Progenitor cell of endocrine pancreas (in vitro differentiated cells): ENCODE results near the gene MBNL1. TPM values are rescaled to one million over a fixed set of nuclear protein-coding genes. Genes with fewer than 3 reads are reported as not detected.
A peak's percentile ranks its signal among the peaks of the same experiment; 100 is the strongest.

Experiments used
- DNase-seq: peaks from one replicate; pipeline ENCODE4 v3.0.0; 2021; ENCODE audit warnings: low spot score; ENCODE audit not compliant: unreplicated experiment
- H3K27ac Mint-ChIP-seq: 2 replicates; pipeline ENCODE4 v1.8.0; 2021; ENCODE audit warnings: mild to moderate bottlenecking, moderate library complexity, mixed read lengths
- H3K27me3 Mint-ChIP-seq: 2 replicates; pipeline ENCODE4 v1.8.0; 2021; ENCODE audit warnings: mixed read lengths
- H3K36me3 Mint-ChIP-seq: 2 replicates; pipeline ENCODE4 v1.8.0; 2022; ENCODE audit warnings: mixed read lengths; ENCODE audit not compliant: insufficient read depth
- H3K4me1 Mint-ChIP-seq: 2 replicates; pipeline ENCODE4 v1.8.0; 2021; ENCODE audit warnings: low read depth, mixed read lengths
- H3K4me3 Mint-ChIP-seq: 2 replicates; pipeline ENCODE4 v1.8.0; 2021; ENCODE audit warnings: low read depth, mild to moderate bottlenecking, moderate library complexity, mixed read lengths
- H3K9me3 Mint-ChIP-seq: 2 replicates; pipeline ENCODE4 v1.8.0; 2021; ENCODE audit warnings: low read depth, mixed read lengths
- total RNA-seq: library from RNA; stranded (reverse); gene quantifications from 2 replicates; pipeline ENCODE4 v1.2.1, GENCODE V29; 2021
- TF ChIP-seq, protein P1 (sequence below): fragments of 200-600 bp; sonication (generic); IDR thresholded peaks from one replicate; pipeline ENCODE4 v1.5.0; 2021; ENCODE audit warnings: antibody characterized with exemption, mild to moderate bottlenecking; ENCODE audit not compliant: unreplicated experiment

Gene MBNL1
- total RNA-seq, 1 donor from 2014 or later: 29.4 TPM

GRCh38 chr3:152319256-152319655, 50.5 kb downstream of the MBNL1 start:
- TF ChIP-seq, protein P1, sequence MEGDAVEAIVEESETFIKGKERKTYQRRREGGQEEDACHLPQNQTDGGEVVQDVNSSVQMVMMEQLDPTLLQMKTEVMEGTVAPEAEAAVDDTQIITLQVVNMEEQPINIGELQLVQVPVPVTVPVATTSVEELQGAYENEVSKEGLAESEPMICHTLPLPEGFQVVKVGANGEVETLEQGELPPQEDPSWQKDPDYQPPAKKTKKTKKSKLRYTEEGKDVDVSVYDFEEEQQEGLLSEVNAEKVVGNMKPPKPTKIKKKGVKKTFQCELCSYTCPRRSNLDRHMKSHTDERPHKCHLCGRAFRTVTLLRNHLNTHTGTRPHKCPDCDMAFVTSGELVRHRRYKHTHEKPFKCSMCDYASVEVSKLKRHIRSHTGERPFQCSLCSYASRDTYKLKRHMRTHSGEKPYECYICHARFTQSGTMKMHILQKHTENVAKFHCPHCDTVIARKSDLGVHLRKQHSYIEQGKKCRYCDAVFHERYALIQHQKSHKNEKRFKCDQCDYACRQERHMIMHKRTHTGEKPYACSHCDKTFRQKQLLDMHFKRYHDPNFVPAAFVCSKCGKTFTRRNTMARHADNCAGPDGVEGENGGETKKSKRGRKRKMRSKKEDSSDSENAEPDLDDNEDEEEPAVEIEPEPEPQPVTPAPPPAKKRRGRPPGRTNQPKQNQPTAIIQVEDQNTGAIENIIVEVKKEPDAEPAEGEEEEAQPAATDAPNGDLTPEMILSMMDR: no peak
- Mint-ChIP-seq H3K27ac (peak overlapping the region; percentile 20), H3K9me3 (no peaks in the 10 kb centered on the region)

GRCh38 chr3:152319831-152320617, 51.3 kb downstream of the MBNL1 start:
- Mint-ChIP-seq H3K27me3 (no peaks in the 10 kb centered on the region), H3K4me1 (peaks cover 38% of the 10 kb centered on the region), H3K36me3 (no peaks in the 10 kb centered on the region), H3K9me3 (no peaks in the 10 kb centered on the region), H3K4me3 (no peak overlapping the region), H3K27ac (no peak overlapping the region)
- TF ChIP-seq, protein P1: no peak
- DNase-seq: no peak

More at GRCh38 chr3:152319256-152319655, 50.5 kb downstream of the MBNL1 start:
- H3K4me3 Mint-ChIP-seq: no peak overlapping the region
- H3K27me3 Mint-ChIP-seq: no peaks in the 10 kb centered on the region
- DNase-seq: no peak
- peaks cover 45% of the 10 kb centered on the region for H3K4me1 Mint-ChIP-seq
- no peaks in the 10 kb centered on the region for H3K36me3 Mint-ChIP-seq

DNA sequence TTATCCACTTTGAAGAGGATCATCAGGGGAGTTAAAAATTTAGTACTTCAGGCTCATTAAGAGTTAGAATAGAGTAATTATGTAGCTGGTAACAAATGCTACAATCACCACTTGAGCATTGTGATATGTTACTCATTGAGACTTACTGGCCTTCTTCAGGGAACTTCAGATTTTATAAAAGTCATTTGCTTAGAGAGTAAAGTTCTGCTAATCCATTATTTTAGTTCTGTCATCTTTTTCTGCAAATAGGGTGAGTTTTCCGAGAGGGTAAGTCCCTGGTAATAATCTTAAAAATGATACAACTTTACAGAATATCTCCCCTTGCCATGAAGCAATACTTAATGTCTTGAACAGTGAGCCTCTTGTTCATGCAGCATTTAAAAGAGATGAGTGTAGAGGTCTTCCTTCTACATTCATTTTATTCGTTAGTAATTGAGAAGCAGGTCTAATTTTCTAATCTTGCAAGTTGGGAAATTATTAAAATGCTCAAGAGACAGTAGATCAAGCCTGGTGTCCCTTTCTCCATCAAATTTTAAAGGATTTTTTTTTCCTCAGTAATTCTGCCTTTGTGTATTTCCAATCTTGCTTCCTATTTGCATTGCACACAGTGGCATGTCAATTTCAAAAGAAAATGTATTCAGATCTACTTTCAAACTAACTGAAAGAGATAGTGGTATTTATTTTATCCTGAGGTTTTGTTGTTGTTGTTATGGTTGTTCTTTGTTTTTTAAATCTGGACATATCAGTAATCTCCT, 52.6 kb downstream of the MBNL1 start:
- H3K27me3 Mint-ChIP-seq: no peaks in the 10 kb centered on the region
- no peak for DNase-seq
- no peak overlapping the region for H3K4me3 Mint-ChIP-seq
- TF ChIP-seq, protein P1: no peak
- no peak overlapping the region for H3K27ac Mint-ChIP-seq
- peaks cover 5% of the 10 kb centered on the region for H3K36me3 Mint-ChIP-seq
- peaks cover 5% of the 10 kb centered on the region for H3K9me3 Mint-ChIP-seq
- H3K4me1 Mint-ChIP-seq: peaks cover 31% of the 10 kb centered on the region

DNA sequence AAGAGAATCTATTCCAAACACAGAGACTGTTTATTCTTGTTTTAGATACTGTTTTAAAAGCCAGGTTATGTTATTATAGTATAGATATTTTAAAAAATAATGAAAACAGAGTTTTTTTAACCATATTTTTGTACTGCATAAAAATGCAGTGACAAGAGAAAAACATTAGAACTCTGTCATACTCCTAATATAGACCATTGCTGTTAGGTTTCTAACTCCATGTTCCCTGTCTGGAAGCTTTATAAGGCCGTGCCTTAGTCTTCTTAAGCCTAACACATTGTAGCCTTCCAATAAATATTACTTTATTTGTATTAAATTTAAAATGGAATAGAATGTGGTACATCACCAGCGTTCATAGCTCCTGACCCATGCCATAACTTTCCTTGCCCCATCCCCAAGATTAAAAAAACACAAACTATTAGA, 53.2 kb downstream of the MBNL1 start:
- Mint-ChIP-seq H3K36me3 (peaks cover 5% of the 10 kb centered on the region), H3K9me3 (peaks cover 5% of the 10 kb centered on the region), H3K27ac (no peak overlapping the region), H3K4me3 (no peak overlapping the region), H3K4me1 (peaks cover 30% of the 10 kb centered on the region), H3K27me3 (no peaks in the 10 kb centered on the region)
- no peak for DNase-seq
- TF ChIP-seq, protein P1: no peak

DNA sequence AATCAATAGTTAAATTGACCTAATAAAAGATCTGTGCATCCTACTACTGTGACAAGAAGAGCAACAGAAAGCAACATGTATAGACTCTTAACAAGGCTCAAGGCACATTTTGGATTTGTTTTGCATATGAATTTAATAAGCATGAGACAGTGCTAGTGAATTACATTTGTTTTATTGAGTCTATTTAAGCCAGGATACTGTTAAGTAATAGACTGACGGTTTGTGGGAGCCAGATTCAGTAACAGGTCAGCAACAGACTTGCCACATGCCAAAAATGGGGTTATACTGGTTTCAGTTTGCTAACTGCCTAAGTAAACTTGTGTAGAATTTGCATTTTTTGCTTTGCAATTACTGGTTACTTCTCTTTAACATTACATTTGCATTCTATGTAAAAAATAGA, 54.0 kb downstream of the MBNL1 start:
- Mint-ChIP-seq H3K4me1 (peaks cover 30% of the 10 kb centered on the region), H3K4me3 (no peak overlapping the region), H3K9me3 (peaks cover 5% of the 10 kb centered on the region), H3K36me3 (peaks cover 8% of the 10 kb centered on the region), H3K27ac (no peak overlapping the region), H3K27me3 (no peaks in the 10 kb centered on the region)
- TF ChIP-seq, protein P1: no peak
- no peak for DNase-seq
